Measurements from ENCODE around the gene GLS.
"Not testable (repeated sequence)": the region's sequence is repeated elsewhere in the genome, so short reads cannot be mapped to it uniquely, and the experiment has no call there.

Gene GLS

GRCh38 chr2:190935054-190935453 is 54.4 kb downstream of the GLS start:
- no peak for DNase-seq

- no peak for DNase-seq
These were observed 58.2 kb downstream of the GLS start for GRCh38 chr2:190938771-190939335.

GRCh38 chr2:190940454-190940853 is 59.8 kb downstream of the GLS start:
- no peak for DNase-seq

- no peak for DNase-seq
These were observed 61.0 kb downstream of the GLS start for GRCh38 chr2:190941571-190941970.

- no peak for DNase-seq
These were observed 62.1 kb downstream of the GLS start for GRCh38 chr2:190942697-190943096.

- no peak for DNase-seq
These were observed 63.1 kb downstream of the GLS start for GRCh38 chr2:190943706-190944105.

GRCh38 chr2:190947141-190947540 is 66.5 kb downstream of the GLS start:
- no peak for DNase-seq

GRCh38 chr2:190947711-190948251 is 67.2 kb downstream of the GLS start:
- no peak for DNase-seq

GRCh38 chr2:190948671-190949070 is 68.0 kb downstream of the GLS start:
- no peak for DNase-seq

GRCh38 chr2:190950566-190950991 is 70.0 kb downstream of the GLS start:
- no peak for DNase-seq

GRCh38 chr2:190953257-190953656 is 72.6 kb downstream of the GLS start:
- no peak for DNase-seq

- DNase-seq: no peak
These were observed 79.5 kb downstream of the GLS start for GRCh38 chr2:190959911-190960788.

- DNase-seq: not testable (repeated sequence)
These were observed 80.5 kb downstream of the GLS start for GRCh38 chr2:190961117-190961516.

GRCh38 chr2:190961918-190962487 is 81.4 kb downstream of the GLS start:
- no peak for DNase-seq

- DNase-seq: no peak
These were observed 82.5 kb downstream of the GLS start for GRCh38 chr2:190963088-190963487.

GRCh38 chr2:190964170-190964795 is 83.7 kb downstream of the GLS start:
- DNase-seq: no peak

- DNase-seq: no peak
These were observed 85.1 kb downstream of the GLS start for GRCh38 chr2:190965580-190966222.

GRCh38 chr2:190968522-190968921 is 87.9 kb downstream of the GLS start:
- DNase-seq: no peak

- no peak for DNase-seq
These were observed 89.5 kb downstream of the GLS start for GRCh38 chr2:190970160-190970559.

GRCh38 chr2:190970873-190971506 is 90.4 kb downstream of the GLS start:
- DNase-seq: no peak

- DNase-seq: no peak
These were observed 91.6 kb downstream of the GLS start for GRCh38 chr2:190972213-190972612.

GRCh38 chr2:190972846-190973245 is 92.2 kb downstream of the GLS start:
- no peak for DNase-seq

Measured in activated CD4-positive, alpha-beta T cell treated with anti-CD3 and anti-CD28 coated beads, Interleukin-2, Interleukin-6, amounts not matched to agents 100 ng/mL and 50 ng/mL, durations not matched to agents 16 hours and 8 hours (primary cell).